Measurements from ENCODE around the gene CENPQ. TPM values are rescaled to one million over a fixed set of nuclear protein-coding genes. Genes with fewer than 3 reads are reported as not detected.

Gene CENPQ
- total RNA-seq, 1 donor from 2014 or later = 4.1 TPM

- H3K27me3 ChIP-seq (ENCODE audit: insufficient read depth, low read length) = no peaks in the 10 kb centered on the region
- H3K4me1 Mint-ChIP-seq (ENCODE audit: low read depth, unreplicated experiment) = no peaks in the 10 kb centered on the region
- no peak overlapping the region for H2AFZ ChIP-seq (ENCODE audit: low read depth, low read length)
- no peaks in the 10 kb centered on the region for H3K4me1 ChIP-seq (ENCODE audit: insufficient read depth, low read length)
- no peaks in the 10 kb centered on the region for H3K9me3 ChIP-seq (ENCODE audit: insufficient read depth, low read depth, low read length)
- H3K36me3 ChIP-seq (ENCODE audit: insufficient read depth, low read length) = no peaks in the 10 kb centered on the region
- no peak overlapping the region for H3K4me2 ChIP-seq (ENCODE audit: low read length)
- no peak for DNase-seq (ENCODE audit: low read depth)
- peaks cover 6% of the 10 kb centered on the region for H3K9me3 Mint-ChIP-seq (ENCODE audit: unreplicated experiment)
- H3K36me3 Mint-ChIP-seq (ENCODE audit: low read depth, unreplicated experiment) = no peaks in the 10 kb centered on the region
- H3K4me3 Mint-ChIP-seq (ENCODE audit: unreplicated experiment) = no peak overlapping the region
- no peak for FAIRE-seq
- no peak overlapping the region for H3K27ac Mint-ChIP-seq (ENCODE audit: unreplicated experiment)
- no peaks in the 10 kb centered on the region for H4K20me1 ChIP-seq (ENCODE audit: insufficient read depth, low read length)
- H3K9ac ChIP-seq (ENCODE audit: low read length) = no peak overlapping the region
- H3K27me3 Mint-ChIP-seq (ENCODE audit: low read depth, unreplicated experiment) = no peaks in the 10 kb centered on the region
- H3K4me3 ChIP-seq (ENCODE audit: insufficient read depth, low read depth, low read length) = no peak overlapping the region
- H3K79me2 ChIP-seq (ENCODE audit: insufficient read depth, low read length) = no peaks in the 10 kb centered on the region
- no peak overlapping the region for H3K27ac ChIP-seq (ENCODE audit: low read depth, low read length)
- TF ChIP-seq EZH2 (IDR thresholded peaks at IDR 0.05; ENCODE audit: insufficient read depth, low read length) = no peak
Observed at GRCh38 chr6:49504666-49505065, 41.5 kb downstream of the CENPQ start.

DNA sequence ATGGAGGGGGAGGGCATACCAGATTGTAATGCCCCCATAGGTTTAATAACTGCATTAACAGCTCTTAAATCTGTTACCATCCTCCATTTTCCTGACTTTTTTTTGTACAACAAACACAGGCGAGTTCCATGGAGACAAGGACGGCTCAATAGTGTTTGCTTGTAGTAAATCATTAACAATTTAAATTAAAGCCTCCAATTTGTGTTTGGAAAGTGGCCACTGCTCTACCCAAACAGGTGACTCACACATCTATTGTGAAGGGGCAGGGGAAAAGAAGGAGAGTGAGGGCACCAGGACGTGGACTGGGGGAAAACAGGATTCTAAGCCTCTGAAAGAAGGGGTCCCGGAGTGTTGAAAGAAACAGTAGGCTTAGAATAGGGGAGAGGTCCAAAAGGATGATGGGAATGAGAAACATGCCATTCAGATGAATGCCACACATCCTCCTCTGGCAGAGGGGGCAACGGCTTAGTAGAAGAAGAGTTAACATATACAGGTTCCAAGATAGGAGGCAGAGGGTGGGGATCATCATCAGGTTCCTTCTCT, 43.5 kb downstream of the CENPQ start:
- H3K36me3 ChIP-seq (ENCODE audit: insufficient read depth, low read length) = no peaks in the 10 kb centered on the region
- H3K4me3 ChIP-seq (ENCODE audit: insufficient read depth, low read depth, low read length) = no peak overlapping the region
- DNase-seq (ENCODE audit: low read depth) (no peak), FAIRE-seq (no peak)
- Mint-ChIP-seq H3K27me3 (ENCODE audit: low read depth, unreplicated experiment) (no peaks in the 10 kb centered on the region), H3K36me3 (ENCODE audit: low read depth, unreplicated experiment) (no peaks in the 10 kb centered on the region), H3K9me3 (ENCODE audit: unreplicated experiment) (peaks cover 6% of the 10 kb centered on the region), H3K27ac (ENCODE audit: unreplicated experiment) (no peak overlapping the region), H3K4me1 (ENCODE audit: low read depth, unreplicated experiment) (no peaks in the 10 kb centered on the region), H3K4me3 (ENCODE audit: unreplicated experiment) (no peak overlapping the region)
- no peaks in the 10 kb centered on the region for H3K79me2 ChIP-seq (ENCODE audit: insufficient read depth, low read length)
- no peak overlapping the region for H2AFZ ChIP-seq (ENCODE audit: low read depth, low read length)
- H3K4me2 ChIP-seq (ENCODE audit: low read length) = no peak overlapping the region
- H4K20me1 ChIP-seq (ENCODE audit: insufficient read depth, low read length) = no peaks in the 10 kb centered on the region
- no peaks in the 10 kb centered on the region for H3K9me3 ChIP-seq (ENCODE audit: insufficient read depth, low read depth, low read length)
- TF ChIP-seq EZH2 (IDR thresholded peaks at IDR 0.05; ENCODE audit: insufficient read depth, low read length) (no peak), CTCF (IDR thresholded peaks at IDR 0.05; ENCODE audit: insufficient read depth, low read depth, low read length) (no peak)
- no peaks in the 10 kb centered on the region for H3K4me1 ChIP-seq (ENCODE audit: insufficient read depth, low read length)
- no peak overlapping the region for H3K27ac ChIP-seq (ENCODE audit: low read depth, low read length)
- H3K9ac ChIP-seq (ENCODE audit: low read length) = no peak overlapping the region
- no peaks in the 10 kb centered on the region for H3K27me3 ChIP-seq (ENCODE audit: insufficient read depth, low read length)

DNA sequence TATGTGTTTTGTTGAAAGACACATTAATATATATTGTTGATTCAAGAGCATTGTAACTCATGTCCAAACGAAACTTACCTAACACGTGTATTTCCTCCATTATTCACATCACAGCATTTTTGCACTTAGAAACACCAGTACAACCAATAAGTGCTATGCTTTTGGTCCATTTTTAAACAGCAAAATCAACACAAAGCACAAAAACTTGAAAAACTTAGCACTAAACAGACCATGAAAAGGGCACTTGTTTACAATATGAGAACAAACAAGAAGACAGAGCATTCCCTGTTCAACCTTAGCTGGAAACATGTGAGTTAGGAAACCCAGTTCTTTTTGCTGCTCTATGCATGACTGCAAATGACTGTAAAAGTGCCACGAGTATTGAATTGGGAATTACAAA, 46.2 kb downstream of the CENPQ start:
- H3K4me3 Mint-ChIP-seq (ENCODE audit: unreplicated experiment) = no peak overlapping the region
- Histone ChIP-seq H3K4me2 (ENCODE audit: low read length) (no peak overlapping the region), H3K4me1 (ENCODE audit: insufficient read depth, low read length) (no peaks in the 10 kb centered on the region), H3K4me3 (ENCODE audit: insufficient read depth, low read depth, low read length) (no peak overlapping the region), H3K9ac (ENCODE audit: low read length) (no peak overlapping the region), H3K79me2 (ENCODE audit: insufficient read depth, low read length) (no peaks in the 10 kb centered on the region), H3K27ac (ENCODE audit: low read depth, low read length) (no peak overlapping the region), H3K36me3 (ENCODE audit: insufficient read depth, low read length) (no peaks in the 10 kb centered on the region), H3K27me3 (ENCODE audit: insufficient read depth, low read length) (no peaks in the 10 kb centered on the region), H3K9me3 (ENCODE audit: insufficient read depth, low read depth, low read length) (no peaks in the 10 kb centered on the region), H2AFZ (ENCODE audit: low read depth, low read length) (no peak overlapping the region), H4K20me1 (ENCODE audit: insufficient read depth, low read length) (no peaks in the 10 kb centered on the region)
- no peaks in the 10 kb centered on the region for H3K36me3 Mint-ChIP-seq (ENCODE audit: low read depth, unreplicated experiment)
- FAIRE-seq (no peak), DNase-seq (ENCODE audit: low read depth) (no peak)
- no peaks in the 10 kb centered on the region for H3K4me1 Mint-ChIP-seq (ENCODE audit: low read depth, unreplicated experiment)
- TF ChIP-seq EZH2 (IDR thresholded peaks at IDR 0.05; ENCODE audit: insufficient read depth, low read length) (no peak), CTCF (IDR thresholded peaks at IDR 0.05; ENCODE audit: insufficient read depth, low read depth, low read length) (no peak)
- H3K9me3 Mint-ChIP-seq (ENCODE audit: unreplicated experiment) = peaks cover 6% of the 10 kb centered on the region
- H3K27me3 Mint-ChIP-seq (ENCODE audit: low read depth, unreplicated experiment) = no peaks in the 10 kb centered on the region
- no peak overlapping the region for H3K27ac Mint-ChIP-seq (ENCODE audit: unreplicated experiment)

Measured in astrocyte (in vitro differentiated cells and primary cell).